ENCODE data around the gene PRKCD.

Gene PRKCD

DNA sequence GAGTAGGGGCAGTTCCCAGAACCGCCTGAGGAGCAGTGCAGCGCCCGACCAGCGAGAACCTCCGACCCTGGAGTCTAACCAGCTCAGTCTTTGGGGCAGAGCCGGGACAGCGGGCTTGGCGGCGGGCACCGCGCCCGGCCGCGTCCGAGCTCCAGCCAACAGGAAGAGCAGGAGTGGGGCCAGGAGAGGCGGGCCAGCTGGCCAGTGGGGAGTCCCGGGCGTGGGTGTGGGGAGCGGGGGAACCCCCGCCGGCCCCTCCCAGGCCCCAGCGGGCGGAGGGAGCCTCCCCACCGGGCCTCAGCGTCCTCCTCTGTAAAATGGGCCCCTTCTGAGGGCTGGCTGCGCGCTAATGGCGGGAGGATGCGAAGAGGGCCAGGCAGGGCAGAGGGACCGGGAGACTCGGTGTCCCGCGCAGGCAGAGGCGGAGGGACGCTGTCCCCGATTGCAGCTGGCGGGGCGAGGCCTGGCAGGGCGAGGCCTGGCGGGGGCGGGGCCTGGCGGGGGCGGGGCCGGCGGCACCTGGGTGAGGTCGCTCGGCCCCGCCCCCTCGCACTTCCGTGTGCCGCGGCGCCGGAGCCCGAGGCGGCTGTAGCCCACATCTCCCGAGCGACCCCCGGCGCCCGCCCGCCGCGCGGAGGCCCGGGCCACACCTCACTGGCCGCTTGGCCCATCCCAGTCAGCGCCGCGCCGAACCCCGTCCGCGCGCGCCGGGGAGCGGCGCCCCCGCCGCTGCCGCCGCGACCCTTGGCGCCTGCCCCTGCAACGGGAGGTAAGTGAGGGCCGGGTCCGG is at the start of gene PRKCD:
PRKCD (plus strand) TSS at position 550 of the 790 bp plus-strand sequence. CDS start 17,214 bp downstream, outside the sequence.
- H3K4me3 ChIP-seq (ENCODE audit: low read depth, low read length), result peak within 1 kb of the TSS; percentile 78
- ChIA-PET POLR2A (no interaction called here), CTCF (interaction anchor here (0.6 to 1.9 kb wide), 10 partner anchors 10 to 73 kb away, joined by 3 to 14 read pairs (median 4); no protein-coding TSS in a partner anchor)
- TF ChIP-seq, protein P1, sequence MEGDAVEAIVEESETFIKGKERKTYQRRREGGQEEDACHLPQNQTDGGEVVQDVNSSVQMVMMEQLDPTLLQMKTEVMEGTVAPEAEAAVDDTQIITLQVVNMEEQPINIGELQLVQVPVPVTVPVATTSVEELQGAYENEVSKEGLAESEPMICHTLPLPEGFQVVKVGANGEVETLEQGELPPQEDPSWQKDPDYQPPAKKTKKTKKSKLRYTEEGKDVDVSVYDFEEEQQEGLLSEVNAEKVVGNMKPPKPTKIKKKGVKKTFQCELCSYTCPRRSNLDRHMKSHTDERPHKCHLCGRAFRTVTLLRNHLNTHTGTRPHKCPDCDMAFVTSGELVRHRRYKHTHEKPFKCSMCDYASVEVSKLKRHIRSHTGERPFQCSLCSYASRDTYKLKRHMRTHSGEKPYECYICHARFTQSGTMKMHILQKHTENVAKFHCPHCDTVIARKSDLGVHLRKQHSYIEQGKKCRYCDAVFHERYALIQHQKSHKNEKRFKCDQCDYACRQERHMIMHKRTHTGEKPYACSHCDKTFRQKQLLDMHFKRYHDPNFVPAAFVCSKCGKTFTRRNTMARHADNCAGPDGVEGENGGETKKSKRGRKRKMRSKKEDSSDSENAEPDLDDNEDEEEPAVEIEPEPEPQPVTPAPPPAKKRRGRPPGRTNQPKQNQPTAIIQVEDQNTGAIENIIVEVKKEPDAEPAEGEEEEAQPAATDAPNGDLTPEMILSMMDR (IDR thresholded peaks at IDR 0.05; ENCODE audit: insufficient read depth, low read length, missing control alignments), result peak; percentile 62
- peak; percentile 16 for DNase-seq (ENCODE audit: low read depth, low spot score)

DNA sequence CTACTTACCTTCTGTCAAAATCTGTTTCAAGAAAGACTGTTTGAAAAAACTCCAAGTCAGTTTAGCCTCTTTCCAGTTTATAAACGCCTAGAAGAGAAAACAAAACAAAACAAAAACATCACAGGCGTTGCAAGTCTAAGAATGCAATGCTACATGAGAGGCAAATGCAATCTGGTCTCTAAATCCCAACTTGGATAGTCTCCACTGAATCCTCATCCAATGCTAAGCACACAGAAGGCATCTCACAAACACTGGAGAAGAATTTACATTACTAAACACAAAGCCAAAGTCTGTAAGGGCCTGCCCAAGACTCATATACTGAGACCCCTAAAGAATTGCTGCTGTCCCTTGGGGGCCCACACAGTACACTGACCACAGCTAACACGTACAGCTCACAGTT is 49.2 kb upstream of the PRKCD start:
- no peak for DNase-seq (ENCODE audit: low read depth, low spot score)
- TF ChIP-seq, protein P1 (IDR thresholded peaks at IDR 0.05; ENCODE audit: insufficient read depth, low read length, missing control alignments), result no peak
- no peak overlapping the region for H3K4me3 ChIP-seq (ENCODE audit: low read depth, low read length)
- CTCF ChIA-PET, result interaction anchor here (0.6 to 13.0 kb wide), 8 partner anchors 8 to 231 kb away, joined by 3 to 218 read pairs (median 9); no protein-coding TSS in a partner anchor
- POLR2A ChIA-PET, result no interaction called here

DNA sequence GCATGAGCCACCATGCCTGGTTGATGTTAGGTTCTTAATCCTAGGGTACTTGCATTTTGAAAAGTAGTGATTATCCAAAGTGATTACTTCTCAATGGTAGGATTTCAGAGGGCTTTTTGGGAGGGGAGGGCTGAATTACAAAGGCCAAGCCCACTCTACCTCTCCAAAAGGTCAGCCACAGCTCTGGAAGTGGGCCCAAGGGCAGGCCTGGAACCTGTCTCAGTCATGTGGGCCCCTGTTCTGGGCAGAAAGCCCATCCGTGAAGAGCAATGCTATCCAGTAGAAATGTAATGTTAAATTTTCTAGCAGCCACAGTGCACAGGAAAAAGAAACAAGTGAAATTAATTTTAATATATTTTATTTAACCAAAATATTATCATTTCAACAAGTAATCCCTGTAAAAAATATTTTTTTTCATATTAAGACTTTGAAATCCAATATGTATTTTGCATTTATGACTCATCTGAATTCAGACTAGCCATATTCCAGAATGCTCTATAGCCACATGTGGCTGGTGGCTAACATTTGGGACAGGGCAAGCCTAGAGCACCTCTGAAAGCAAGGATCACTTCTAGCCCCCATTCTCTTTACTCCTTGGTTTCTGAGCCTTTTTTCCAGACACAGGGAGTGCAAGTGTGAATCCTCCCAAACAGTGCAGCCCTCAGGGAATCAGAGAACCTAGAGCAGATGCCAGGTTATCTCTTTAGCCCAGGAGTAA is 47.6 kb upstream of the PRKCD start:
- TF ChIP-seq, protein P1 (IDR thresholded peaks at IDR 0.05; ENCODE audit: insufficient read depth, low read length, missing control alignments), result no peak
- no peak for DNase-seq (ENCODE audit: low read depth, low spot score)
- H3K4me3 ChIP-seq (ENCODE audit: low read depth, low read length), result no peak overlapping the region
- CTCF ChIA-PET, result interaction anchor here (0.6 to 13.0 kb wide), 30 partner anchors 9 to 597 kb away, joined by 3 to 218 read pairs (median 6); partner anchors contain the start of gene RFT1
- POLR2A ChIA-PET, result interaction anchor here (1.7 kb wide), 1 partner anchor 12 kb away, joined by 3 read pairs; no protein-coding TSS in a partner anchor

DNA sequence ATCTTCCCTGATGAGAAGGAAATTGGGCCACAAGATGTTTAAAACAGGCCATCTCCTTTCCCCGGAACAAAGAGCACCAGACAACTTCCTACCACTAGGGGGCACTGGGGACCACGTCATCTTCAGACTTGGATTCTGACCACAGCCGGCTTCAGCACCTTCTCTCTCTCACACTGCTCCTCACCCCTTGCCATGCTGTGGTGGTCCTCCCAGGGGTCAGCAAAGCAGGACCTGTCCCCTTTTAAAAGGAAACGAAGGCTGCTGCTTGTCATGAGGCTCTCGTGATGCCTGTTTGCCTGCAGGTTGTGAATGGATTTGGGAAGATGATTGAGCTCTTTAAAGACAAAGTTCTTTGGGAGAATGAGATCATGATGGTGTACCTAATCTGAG is 47.0 kb upstream of the PRKCD start:
- ChIA-PET POLR2A (interaction anchor here (1.7 kb wide), 1 partner anchor 11 kb away, joined by 3 read pairs; no protein-coding TSS in a partner anchor), CTCF (interaction anchor here (0.7 to 13.0 kb wide), 28 partner anchors 9 to 596 kb away, joined by 3 to 218 read pairs (median 6); partner anchors contain the start of gene RFT1)
- H3K4me3 ChIP-seq (ENCODE audit: low read depth, low read length), result no peak overlapping the region
- TF ChIP-seq, protein P1 (IDR thresholded peaks at IDR 0.05; ENCODE audit: insufficient read depth, low read length, missing control alignments), result peak; percentile 92
- no peak for DNase-seq (ENCODE audit: low read depth, low spot score)

- H3K4me3 ChIP-seq (ENCODE audit: low read depth, low read length), result no peak overlapping the region
- ChIA-PET POLR2A (interaction anchor here (1.7 kb wide), 1 partner anchor 10 kb away, joined by 3 read pairs; no protein-coding TSS in a partner anchor), CTCF (interaction anchor here (0.7 to 13.0 kb wide), 31 partner anchors 8 to 743 kb away, joined by 3 to 218 read pairs (median 6); partner anchors contain the start of gene RFT1)
- no peak for DNase-seq (ENCODE audit: low read depth, low spot score)
- TF ChIP-seq, protein P1 (IDR thresholded peaks at IDR 0.05; ENCODE audit: insufficient read depth, low read length, missing control alignments), result no peak
Observed at GRCh38 chr3:53114412-53115074, 46.5 kb upstream of the PRKCD start.
